Loucy (cell line): ENCODE results near the gene ELL.

Experiments used
- H2AFZ ChIP-seq: fragments of 200-600 bp; sonication (generic); 2 replicates; pipeline ENCODE4 v1.6.0; 2016; ENCODE audit warnings: antibody characterized with exemption, mild to moderate bottlenecking, low read length, moderate library complexity
- H3F3A ChIP-seq: fragments of 200-600 bp; 2 replicates; pipeline ENCODE4 v1.6.0; 2016; ENCODE audit warnings: antibody characterized with exemption, low read depth, mild to moderate bottlenecking
- H3K27me3 ChIP-seq: fragments of 200-600 bp; sonication (generic); 2 replicates; pipeline ENCODE4 v1.6.1; 2014; ENCODE audit warnings: low read length, mild to moderate bottlenecking; ENCODE audit not compliant: insufficient read depth, poor library complexity, severe bottlenecking
- H3K36me3 ChIP-seq: fragments of 200-600 bp; sonication (generic); 2 replicates; pipeline ENCODE4 v1.6.1; 2016; ENCODE audit warnings: low read length; ENCODE audit not compliant: insufficient read depth
- H3K4me1 ChIP-seq: fragments of 200-600 bp; sonication (generic); 2 replicates; pipeline ENCODE4 v1.5.1; 2014; ENCODE audit warnings: low read length, mild to moderate bottlenecking; ENCODE audit not compliant: insufficient read depth, poor library complexity, severe bottlenecking
- H3K4me2 ChIP-seq: fragments of 200-600 bp; sonication (generic); 2 replicates; pipeline ENCODE4 v1.6.0; 2014; ENCODE audit warnings: antibody characterized with exemption, low read length, low read depth, mild to moderate bottlenecking; ENCODE audit not compliant: poor library complexity, severe bottlenecking
- H3K4me3 ChIP-seq: fragments of 200-600 bp; sonication (generic); 2 replicates; pipeline ENCODE4 v1.5.1; 2014; ENCODE audit warnings: low read length, mild to moderate bottlenecking, mixed read lengths; ENCODE audit not compliant: poor library complexity, severe bottlenecking
- H3K79me2 ChIP-seq: fragments of 200-600 bp; sonication (generic); 2 replicates; pipeline ENCODE4 v1.6.1; 2014; ENCODE audit warnings: low read length; ENCODE audit not compliant: insufficient read depth
- H3K9ac ChIP-seq: fragments of 200-600 bp; sonication (generic); 2 replicates; pipeline ENCODE4 v1.6.0; 2014; ENCODE audit warnings: mild to moderate bottlenecking, low read depth, low read length, moderate library complexity; ENCODE audit not compliant: poor library complexity, severe bottlenecking
- H3K9me2 ChIP-seq: fragments of 200-600 bp; sonication (generic); replicated peaks from 2 replicates; pipeline ENCODE4 v1.6.1; 2016; ENCODE audit warnings: low read depth, low read length, mixed read lengths
- H3K9me3 ChIP-seq: fragments of 200-600 bp; sonication (generic); 2 replicates; pipeline ENCODE4 v1.6.1; 2014; ENCODE audit warnings: mild to moderate bottlenecking, antibody characterized with exemption, low read length, low read depth; ENCODE audit not compliant: insufficient read depth
- H4K20me1 ChIP-seq: fragments of 200-600 bp; sonication (generic); 2 replicates; pipeline ENCODE4 v1.6.0; 2014; ENCODE audit warnings: antibody characterized with exemption, low read length, mild to moderate bottlenecking; ENCODE audit not compliant: insufficient read depth, poor library complexity, severe bottlenecking
- EZH2phosphoT487 ChIP-seq: fragments of 200-600 bp; IDR thresholded peaks from 2 replicates; pipeline ENCODE4 v1.6.1; 2018; ENCODE audit warnings: antibody characterized with exemption, mild to moderate bottlenecking, moderate library complexity, borderline replicate concordance
- TF ChIP-seq, protein P1 (sequence below): fragments of 200-600 bp; sonication (generic); conservative IDR thresholded peaks from 2 replicates; pipeline ENCODE4 v1.5.1; 2014; ENCODE audit warnings: mild to moderate bottlenecking, antibody characterized with exemption, low read length

The ELL gene

DNA sequence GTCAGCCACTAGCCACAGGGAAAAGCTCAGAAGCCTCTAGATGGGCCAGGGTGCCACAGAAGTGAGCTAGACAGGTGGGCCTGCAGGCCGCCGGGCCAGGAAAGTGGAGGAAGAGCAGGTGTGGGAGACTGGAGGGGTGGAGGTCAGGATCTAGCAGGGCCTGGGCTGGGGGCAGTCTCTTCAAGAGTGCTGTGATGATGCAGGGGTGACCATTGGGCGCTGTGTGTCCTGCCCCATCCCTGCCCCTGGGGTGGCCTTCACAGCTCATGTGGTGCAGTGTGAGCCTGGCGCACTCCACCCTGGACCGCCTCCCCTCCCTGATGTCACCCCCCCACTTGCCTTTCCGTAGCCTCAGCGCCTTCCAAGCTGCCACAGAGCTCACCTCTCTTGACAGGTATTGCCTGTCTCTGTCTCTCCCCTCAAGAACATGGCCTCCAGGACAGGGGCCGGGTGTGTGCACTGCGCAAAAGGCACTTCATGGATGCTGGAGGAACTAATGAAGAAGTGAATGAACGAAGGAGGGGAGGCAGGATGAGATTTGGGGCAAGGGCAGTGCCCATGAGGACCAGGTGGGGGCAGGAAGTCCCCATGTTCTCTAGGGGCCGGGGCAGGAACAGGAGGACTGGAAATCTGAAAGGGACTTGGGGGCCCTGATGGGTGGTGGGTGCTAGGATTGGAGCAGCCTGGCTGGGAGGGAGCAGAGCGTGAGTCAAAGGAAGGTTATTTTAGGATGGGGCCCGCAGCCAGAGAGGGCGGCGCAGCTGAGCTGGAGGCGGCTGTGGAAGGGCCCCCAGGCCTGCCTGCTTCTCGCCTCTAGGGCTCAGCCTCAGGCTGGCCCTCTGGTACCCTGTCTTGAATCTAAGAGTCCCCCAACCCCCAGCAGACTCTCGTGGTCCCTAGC is 96.1 kb downstream of the ELL start:
- Histone ChIP-seq H4K20me1 (peaks cover 45% of the 10 kb centered on the region), H3K4me1 (peaks cover 37% of the 10 kb centered on the region)

DNA sequence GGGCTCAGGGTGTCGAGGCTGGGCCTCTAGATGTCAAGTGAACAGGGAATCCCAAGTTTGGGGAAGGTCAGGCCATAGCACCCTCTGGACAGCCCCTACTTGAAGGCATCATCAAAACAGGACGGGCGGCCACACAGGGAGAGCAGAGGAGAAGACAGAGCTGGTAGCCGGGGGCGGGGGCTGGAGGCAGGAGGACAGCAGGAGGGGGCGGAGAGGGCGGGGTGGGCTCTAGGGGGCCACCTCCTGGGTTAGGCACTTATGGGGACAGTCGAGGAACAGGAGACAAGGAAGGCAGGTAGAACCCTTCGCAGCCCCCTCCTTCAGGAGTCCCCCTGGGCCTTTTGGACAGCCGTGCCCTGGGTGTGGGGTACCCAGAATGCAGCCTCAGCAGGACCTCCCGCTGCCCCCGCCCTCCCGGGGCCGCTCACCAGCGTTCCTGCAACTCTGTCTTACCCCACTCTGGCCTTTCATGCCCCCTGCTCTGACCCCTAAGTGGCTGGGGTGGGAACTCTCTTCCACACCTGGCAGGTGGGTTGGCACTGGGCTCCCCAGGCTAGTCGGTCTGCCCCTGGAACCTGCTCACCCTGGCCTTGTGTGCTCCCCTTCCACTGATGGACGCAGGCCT is 96.9 kb downstream of the ELL start:
- H3K36me3 ChIP-seq = no peaks in the 10 kb centered on the region
- no peaks in the 10 kb centered on the region for H3K9me3 ChIP-seq
- H3K9me2 ChIP-seq = no peaks in the 10 kb centered on the region
- no peak overlapping the region for H3K4me2 ChIP-seq
- no peaks in the 10 kb centered on the region for H3F3A ChIP-seq
- peaks cover 35% of the 10 kb centered on the region for H3K4me1 ChIP-seq
- H3K27me3 ChIP-seq = no peaks in the 10 kb centered on the region
- H3K79me2 ChIP-seq = peaks cover 69% of the 10 kb centered on the region
- no peak overlapping the region for H3K4me3 ChIP-seq
- H4K20me1 ChIP-seq = peaks cover 50% of the 10 kb centered on the region
- no peak overlapping the region for H2AFZ ChIP-seq
- H3K9ac ChIP-seq = no peak overlapping the region
- TF ChIP-seq, protein P1, sequence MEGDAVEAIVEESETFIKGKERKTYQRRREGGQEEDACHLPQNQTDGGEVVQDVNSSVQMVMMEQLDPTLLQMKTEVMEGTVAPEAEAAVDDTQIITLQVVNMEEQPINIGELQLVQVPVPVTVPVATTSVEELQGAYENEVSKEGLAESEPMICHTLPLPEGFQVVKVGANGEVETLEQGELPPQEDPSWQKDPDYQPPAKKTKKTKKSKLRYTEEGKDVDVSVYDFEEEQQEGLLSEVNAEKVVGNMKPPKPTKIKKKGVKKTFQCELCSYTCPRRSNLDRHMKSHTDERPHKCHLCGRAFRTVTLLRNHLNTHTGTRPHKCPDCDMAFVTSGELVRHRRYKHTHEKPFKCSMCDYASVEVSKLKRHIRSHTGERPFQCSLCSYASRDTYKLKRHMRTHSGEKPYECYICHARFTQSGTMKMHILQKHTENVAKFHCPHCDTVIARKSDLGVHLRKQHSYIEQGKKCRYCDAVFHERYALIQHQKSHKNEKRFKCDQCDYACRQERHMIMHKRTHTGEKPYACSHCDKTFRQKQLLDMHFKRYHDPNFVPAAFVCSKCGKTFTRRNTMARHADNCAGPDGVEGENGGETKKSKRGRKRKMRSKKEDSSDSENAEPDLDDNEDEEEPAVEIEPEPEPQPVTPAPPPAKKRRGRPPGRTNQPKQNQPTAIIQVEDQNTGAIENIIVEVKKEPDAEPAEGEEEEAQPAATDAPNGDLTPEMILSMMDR = no peak
- no peak for TF ChIP-seq EZH2phosphoT487

More for the DNA sequence above, 96.1 kb downstream of the ELL start:
- TF ChIP-seq, protein P1 = no peak
- TF ChIP-seq EZH2phosphoT487 = no peak
- H3K4me3 ChIP-seq = no peak overlapping the region
- H3K79me2 ChIP-seq = peaks cover 67% of the 10 kb centered on the region
- no peak overlapping the region for H2AFZ ChIP-seq
- no peak overlapping the region for H3K9ac ChIP-seq
- no peak overlapping the region for H3K4me2 ChIP-seq
- no peaks in the 10 kb centered on the region for H3K9me3 ChIP-seq
- no peaks in the 10 kb centered on the region for H3K9me2 ChIP-seq
- no peaks in the 10 kb centered on the region for H3K27me3 ChIP-seq
- H3K36me3 ChIP-seq = no peaks in the 10 kb centered on the region
- no peaks in the 10 kb centered on the region for H3F3A ChIP-seq

DNA sequence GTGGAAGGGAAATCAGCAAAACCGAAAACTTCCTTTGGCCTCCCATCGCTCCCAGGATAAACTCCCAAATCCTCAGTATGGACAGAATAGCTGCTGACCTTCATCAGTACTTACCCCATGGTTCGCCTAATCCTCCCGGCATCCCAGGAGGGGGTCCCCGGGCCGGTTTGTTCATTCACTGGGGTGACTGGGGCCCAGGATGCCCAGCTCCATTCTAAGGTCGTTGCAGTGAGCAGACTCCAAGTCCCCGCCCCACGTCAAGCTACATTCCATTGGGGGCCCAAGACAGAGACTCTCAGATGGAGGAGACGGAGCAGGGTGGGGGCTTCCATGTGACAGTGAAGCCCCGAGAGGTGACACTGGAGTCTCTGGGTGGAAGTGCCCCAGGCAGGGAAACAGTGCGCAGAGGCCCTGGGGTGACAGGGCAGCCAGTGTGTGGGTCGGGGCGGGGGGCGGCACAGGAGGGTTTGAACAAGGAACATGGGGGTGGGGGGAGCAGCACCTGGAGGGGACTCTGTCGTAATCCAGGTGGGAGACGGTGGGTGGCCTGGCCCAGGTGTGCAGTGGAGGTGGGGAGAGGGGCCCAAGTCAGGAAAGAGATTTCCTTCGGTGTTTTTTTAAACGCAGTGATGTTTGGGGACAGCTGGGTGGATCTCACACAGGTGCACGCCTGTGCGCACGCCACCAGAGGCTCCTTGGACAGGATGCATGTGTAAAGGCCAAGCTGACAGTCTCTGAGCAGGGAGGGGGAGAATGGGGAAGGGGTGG is 97.6 kb downstream of the ELL start:
- peaks cover 51% of the 10 kb centered on the region for H4K20me1 ChIP-seq
- no peaks in the 10 kb centered on the region for H3K9me3 ChIP-seq
- H3K4me3 ChIP-seq = no peak overlapping the region
- no peaks in the 10 kb centered on the region for H3K27me3 ChIP-seq
- no peaks in the 10 kb centered on the region for H3F3A ChIP-seq
- H3K4me2 ChIP-seq = no peak overlapping the region
- no peak overlapping the region for H3K9ac ChIP-seq
- no peaks in the 10 kb centered on the region for H3K9me2 ChIP-seq
- H3K4me1 ChIP-seq = peaks cover 29% of the 10 kb centered on the region
- TF ChIP-seq, protein P1 = no peak
- TF ChIP-seq EZH2phosphoT487 = no peak
- no peaks in the 10 kb centered on the region for H3K36me3 ChIP-seq
- H3K79me2 ChIP-seq = peaks cover 75% of the 10 kb centered on the region
- H2AFZ ChIP-seq = no peak overlapping the region
